ENCODE measurements around the gene PTTG1IP2. TPM values are rescaled to one million over a fixed set of nuclear protein-coding genes. Genes with fewer than 3 reads are reported as not detected.

PTTG1IP2 gene
- total and polyA plus RNA-seq, 2 donors (not counting 1 experiment from before 2014, with no cell fraction given), result not detected

GRCh38 chr7:90446137-90446899, 23.1 kb upstream of the PTTG1IP2 start:
- Histone ChIP-seq H2AFZ (ENCODE audit: insufficient read depth, low read depth, low read length, poor library complexity, severe bottlenecking) (no peak overlapping the region), H3K27ac (ENCODE audit: low read length in 2 of 2) (no peak overlapping the region), H3K36me3 (replicated peaks in 1 of 2; ENCODE audit: control extremely low read depth in 1 of 2, control insufficient read depth in 1 of 2, extremely low read depth in 1 of 2, insufficient read depth in 2 of 2, low read length in 1 of 2) (no peaks in the 10 kb centered on the region), H3K9ac (ENCODE audit: low read length) (no peak overlapping the region), H3K4me2 (replicated peaks; ENCODE audit: low read depth, low read length, poor library complexity, severe bottlenecking) (no peak overlapping the region), H3K27me3 (replicated peaks in 1 of 4; ENCODE audit: control extremely low read depth in 1 of 4, control insufficient read depth in 3 of 4, insufficient read depth in 4 of 4, low read length in 3 of 4) (peaks cover 0 to 3% (median 0%) of the 10 kb centered on the region in 4 experiments), H3K9me3 (ENCODE audit: control extremely low read depth in 1 of 3, control insufficient read depth in 2 of 3, insufficient read depth in 1 of 3, low read length in 2 of 3) (no peaks in the 10 kb centered on the region), H3K4me3 (ENCODE audit: control extremely low read depth in 1 of 5, extremely low read depth in 1 of 5, insufficient read depth in 1 of 5, low read depth in 2 of 5, low read length in 4 of 5) (no peak overlapping the region), H3K4me1 (ENCODE audit: control insufficient read depth in 2 of 2, insufficient read depth in 2 of 2, low read length in 2 of 2) (no peaks in the 10 kb centered on the region), H3K79me2 (ENCODE audit: control insufficient read depth, insufficient read depth, low read length) (no peaks in the 10 kb centered on the region), H4K20me1 (ENCODE audit: control insufficient read depth, insufficient read depth, low read length, poor library complexity, severe bottlenecking) (no peaks in the 10 kb centered on the region)
- POLR2A ChIA-PET, result no interaction called here
- 76% methylated on average over 2 of the region's 4 CpGs for WGBS (ENCODE audit: insufficient coverage)
- H3K27ac Mint-ChIP-seq, result no peak overlapping the region
- ATAC-seq (ENCODE audit: low read depth) (no peak), DNase-seq (no peak)
- intact Hi-C loops (cut with micrococcal nuclease), result no loop called here
- no peaks in the 10 kb centered on the region for H3K4me1 Mint-ChIP-seq
- no peak for TF ChIP-seq CTCF (IDR thresholded peaks at IDR 0.05)
- no peak for TF ChIP-seq EZH2 (IDR thresholded peaks at IDR 0.05; ENCODE audit: borderline replicate concordance, insufficient read depth, low read depth, low read length, poor library complexity, severe bottlenecking)
- peaks cover 13% of the 10 kb centered on the region for H3K27me3 Mint-ChIP-seq
- CTCF ChIA-PET, result interaction anchor here (1.5 to 1.6 kb wide), 3 partner anchors 9 to 19 kb away, joined by 3 to 4 read pairs (median 3); no protein-coding TSS in a partner anchor
- H3K9me3 Mint-ChIP-seq (ENCODE audit: insufficient read depth), result no peaks in the 10 kb centered on the region
- no peak overlapping the region for H3K4me3 Mint-ChIP-seq

- H3K27ac ChIP-seq (ENCODE audit: low read length in 2 of 2), result no peak overlapping the region
- ATAC-seq (ENCODE audit: low read depth), result no peak
Observed at GRCh38 chr7:90453259-90453891, 16.1 kb upstream of the PTTG1IP2 start.

More at GRCh38 chr7:90453259-90453891, 16.1 kb upstream of the PTTG1IP2 start:
- POLR2A ChIA-PET, result no interaction called here
- DNase-seq, result no peak
- no peak overlapping the region for H3K4me3 Mint-ChIP-seq
- Histone ChIP-seq H3K79me2 (ENCODE audit: control insufficient read depth, insufficient read depth, low read length) (no peaks in the 10 kb centered on the region), H3K27me3 (replicated peaks in 1 of 4; ENCODE audit: control extremely low read depth in 1 of 4, control insufficient read depth in 3 of 4, insufficient read depth in 4 of 4, low read length in 3 of 4) (peaks cover 0 to 3% (median 0%) of the 10 kb centered on the region in 4 experiments), H3K36me3 (replicated peaks in 1 of 2; ENCODE audit: control extremely low read depth in 1 of 2, control insufficient read depth in 1 of 2, extremely low read depth in 1 of 2, insufficient read depth in 2 of 2, low read length in 1 of 2) (no peaks in the 10 kb centered on the region), H3K4me3 (ENCODE audit: control extremely low read depth in 1 of 5, extremely low read depth in 1 of 5, insufficient read depth in 1 of 5, low read depth in 2 of 5, low read length in 4 of 5) (no peak overlapping the region), H4K20me1 (ENCODE audit: control insufficient read depth, insufficient read depth, low read length, poor library complexity, severe bottlenecking) (no peaks in the 10 kb centered on the region), H3K9me3 (ENCODE audit: control extremely low read depth in 1 of 3, control insufficient read depth in 2 of 3, insufficient read depth in 1 of 3, low read length in 2 of 3) (no peaks in the 10 kb centered on the region), H3K9ac (ENCODE audit: low read length) (no peak overlapping the region), H2AFZ (ENCODE audit: insufficient read depth, low read depth, low read length, poor library complexity, severe bottlenecking) (no peak overlapping the region), H3K4me2 (replicated peaks; ENCODE audit: low read depth, low read length, poor library complexity, severe bottlenecking) (no peak overlapping the region), H3K4me1 (ENCODE audit: control insufficient read depth in 2 of 2, insufficient read depth in 2 of 2, low read length in 2 of 2) (peaks cover 5 to 8% of the 10 kb centered on the region in 2 donors)
- TF ChIP-seq EZH2 (IDR thresholded peaks at IDR 0.05; ENCODE audit: borderline replicate concordance, insufficient read depth, low read depth, low read length, poor library complexity, severe bottlenecking) (no peak), CTCF (IDR thresholded peaks at IDR 0.05) (no peak)
- intact Hi-C loops (cut with micrococcal nuclease), result no loop called here
- peaks cover 7% of the 10 kb centered on the region for H3K4me1 Mint-ChIP-seq
- no peaks in the 10 kb centered on the region for H3K9me3 Mint-ChIP-seq (ENCODE audit: insufficient read depth)
- H3K27me3 Mint-ChIP-seq, result peaks cover 10% of the 10 kb centered on the region
- no peak overlapping the region for H3K27ac Mint-ChIP-seq
- CTCF ChIA-PET, result interaction anchor here (0.8 to 5.4 kb wide), 4 partner anchors 25 to 581 kb away, joined by 3 to 75 read pairs (median 8); no protein-coding TSS in a partner anchor
